Measurements from ENCODE around the gene CDC40. TPM values are rescaled to one million over a fixed set of nuclear protein-coding genes. Genes with fewer than 3 reads are reported as not detected.

CDC40 gene
- total and polyA plus RNA-seq, 11 donors: 5.8 to 23.5 (median 13.8) TPM

DNA sequence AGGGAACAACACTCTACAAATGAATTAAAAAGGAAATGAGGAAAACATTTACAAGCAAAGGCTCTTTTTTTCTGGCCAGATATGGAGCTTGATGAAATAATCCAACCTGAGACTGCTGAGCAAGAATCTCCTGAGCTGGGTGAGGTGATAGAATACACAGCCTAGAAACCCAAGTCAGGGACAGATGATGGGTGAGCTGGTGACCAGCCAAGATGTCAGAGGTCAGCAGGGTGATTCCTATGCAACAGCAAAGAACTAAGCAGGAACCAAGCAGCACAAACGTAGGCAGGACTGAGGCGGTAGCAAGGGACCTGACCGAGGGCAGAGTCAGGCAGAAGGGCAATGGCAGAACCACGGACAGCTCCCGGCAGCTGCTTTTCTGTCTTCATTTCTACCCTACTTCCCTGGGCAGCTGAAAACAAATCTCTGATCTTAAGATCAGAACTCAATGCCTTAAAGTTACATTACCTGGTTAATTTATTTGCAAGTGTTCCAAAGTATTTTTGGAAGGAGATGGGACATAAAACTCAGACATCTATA, 75.1 kb downstream of the CDC40 start:
- H3K27me3 ChIP-seq: no peaks in the 10 kb centered on the region
- H3K27ac ChIP-seq: no peak overlapping the region
- no peaks in the 10 kb centered on the region for H3K36me3 ChIP-seq
- no peak for ATAC-seq
- intact Hi-C loops (cut with DNase I): no loop called here
- TF ChIP-seq POLR2A (IDR thresholded peaks at IDR 0.05): no peak
- TF ChIP-seq, protein P1, sequence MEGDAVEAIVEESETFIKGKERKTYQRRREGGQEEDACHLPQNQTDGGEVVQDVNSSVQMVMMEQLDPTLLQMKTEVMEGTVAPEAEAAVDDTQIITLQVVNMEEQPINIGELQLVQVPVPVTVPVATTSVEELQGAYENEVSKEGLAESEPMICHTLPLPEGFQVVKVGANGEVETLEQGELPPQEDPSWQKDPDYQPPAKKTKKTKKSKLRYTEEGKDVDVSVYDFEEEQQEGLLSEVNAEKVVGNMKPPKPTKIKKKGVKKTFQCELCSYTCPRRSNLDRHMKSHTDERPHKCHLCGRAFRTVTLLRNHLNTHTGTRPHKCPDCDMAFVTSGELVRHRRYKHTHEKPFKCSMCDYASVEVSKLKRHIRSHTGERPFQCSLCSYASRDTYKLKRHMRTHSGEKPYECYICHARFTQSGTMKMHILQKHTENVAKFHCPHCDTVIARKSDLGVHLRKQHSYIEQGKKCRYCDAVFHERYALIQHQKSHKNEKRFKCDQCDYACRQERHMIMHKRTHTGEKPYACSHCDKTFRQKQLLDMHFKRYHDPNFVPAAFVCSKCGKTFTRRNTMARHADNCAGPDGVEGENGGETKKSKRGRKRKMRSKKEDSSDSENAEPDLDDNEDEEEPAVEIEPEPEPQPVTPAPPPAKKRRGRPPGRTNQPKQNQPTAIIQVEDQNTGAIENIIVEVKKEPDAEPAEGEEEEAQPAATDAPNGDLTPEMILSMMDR (IDR thresholded peaks at IDR 0.05): no peak
- no peak overlapping the region for H3K4me3 ChIP-seq
- H3K9me3 ChIP-seq: peaks cover 0 to 18% (median 0%) of the 10 kb centered on the region in 12 donors
- no peaks in the 10 kb centered on the region for H3K4me1 ChIP-seq
- 12 to 15% (median 13%) methylated on average over 5 of the region's 5 CpGs for WGBS, 4 donors
- DNase-seq: peak in 1 of 5 donors; percentile 18

- Histone ChIP-seq H3K4me1 (no peaks in the 10 kb centered on the region), H3K9me3 (peaks cover 0 to 22% (median 0%) of the 10 kb centered on the region in 12 donors), H3K27ac (no peak overlapping the region), H3K36me3 (no peaks in the 10 kb centered on the region), H3K27me3 (no peaks in the 10 kb centered on the region), H3K4me3 (no peak overlapping the region)
- TF ChIP-seq, protein P1 (IDR thresholded peaks at IDR 0.05): no peak
- no peak for TF ChIP-seq POLR2A (IDR thresholded peaks at IDR 0.05)
- no peak for DNase-seq
- intact Hi-C loops (cut with DNase I): no loop called here
- ATAC-seq: no peak
- 76 to 87% (median 82%) methylated on average over 2 of the region's 2 CpGs for WGBS, 4 donors
Observed at GRCh38 chr6:110256366-110256765, 76.1 kb downstream of the CDC40 start.

DNA sequence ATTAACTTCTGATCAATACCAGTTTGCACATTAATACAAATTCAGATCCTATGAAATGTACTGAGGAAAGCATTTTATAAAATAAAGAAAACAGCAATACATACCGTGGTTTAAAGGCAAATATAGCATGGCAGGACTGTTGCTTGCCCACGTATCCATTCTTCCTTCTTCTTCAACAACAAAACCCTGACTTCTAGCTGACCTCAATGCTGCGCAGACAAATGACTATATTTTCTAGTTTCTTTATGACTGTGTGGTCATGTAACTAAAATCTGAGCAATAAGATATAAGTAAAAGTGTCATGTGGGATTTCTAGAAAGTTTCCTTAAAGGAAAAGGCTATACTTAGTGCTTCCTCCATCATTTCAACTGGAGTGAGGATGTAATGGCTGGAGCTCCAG, 85.0 kb downstream of the CDC40 start:
- H3K4me1 ChIP-seq: no peaks in the 10 kb centered on the region
- peaks cover 0 to 8% (median 0%) of the 10 kb centered on the region in 12 donors for H3K9me3 ChIP-seq
- TF ChIP-seq, protein P1 (IDR thresholded peaks at IDR 0.05): no peak
- no peak for TF ChIP-seq POLR2A (IDR thresholded peaks at IDR 0.05)
- intact Hi-C loops (cut with DNase I): no loop called here
- DNase-seq (no peak), ATAC-seq (no peak)
- H3K36me3 ChIP-seq: no peaks in the 10 kb centered on the region
- no peak overlapping the region for H3K4me3 ChIP-seq
- no peaks in the 10 kb centered on the region for H3K27me3 ChIP-seq
- WGBS, 4 donors: 80 to 90% (median 87%) methylated on average over 3 of the region's 3 CpGs
- no peak overlapping the region for H3K27ac ChIP-seq

GRCh38 chr6:110266996-110267395, 86.8 kb downstream of the CDC40 start:
- no peaks in the 10 kb centered on the region for H3K4me1 ChIP-seq
- TF ChIP-seq, protein P1 (IDR thresholded peaks at IDR 0.05): no peak
- no peak for TF ChIP-seq POLR2A (IDR thresholded peaks at IDR 0.05)
- DNase-seq (no peak), ATAC-seq (no peak)
- H3K27me3 ChIP-seq: no peaks in the 10 kb centered on the region
- intact Hi-C loops (cut with DNase I): no loop called here
- H3K36me3 ChIP-seq: no peaks in the 10 kb centered on the region
- H3K9me3 ChIP-seq: no peaks in the 10 kb centered on the region
- H3K4me3 ChIP-seq: no peak overlapping the region
- no peak overlapping the region for H3K27ac ChIP-seq

Data from heart left ventricle (tissue), 16 donors.